ENCODE results near the gene HOXA6.

Gene HOXA6

DNA sequence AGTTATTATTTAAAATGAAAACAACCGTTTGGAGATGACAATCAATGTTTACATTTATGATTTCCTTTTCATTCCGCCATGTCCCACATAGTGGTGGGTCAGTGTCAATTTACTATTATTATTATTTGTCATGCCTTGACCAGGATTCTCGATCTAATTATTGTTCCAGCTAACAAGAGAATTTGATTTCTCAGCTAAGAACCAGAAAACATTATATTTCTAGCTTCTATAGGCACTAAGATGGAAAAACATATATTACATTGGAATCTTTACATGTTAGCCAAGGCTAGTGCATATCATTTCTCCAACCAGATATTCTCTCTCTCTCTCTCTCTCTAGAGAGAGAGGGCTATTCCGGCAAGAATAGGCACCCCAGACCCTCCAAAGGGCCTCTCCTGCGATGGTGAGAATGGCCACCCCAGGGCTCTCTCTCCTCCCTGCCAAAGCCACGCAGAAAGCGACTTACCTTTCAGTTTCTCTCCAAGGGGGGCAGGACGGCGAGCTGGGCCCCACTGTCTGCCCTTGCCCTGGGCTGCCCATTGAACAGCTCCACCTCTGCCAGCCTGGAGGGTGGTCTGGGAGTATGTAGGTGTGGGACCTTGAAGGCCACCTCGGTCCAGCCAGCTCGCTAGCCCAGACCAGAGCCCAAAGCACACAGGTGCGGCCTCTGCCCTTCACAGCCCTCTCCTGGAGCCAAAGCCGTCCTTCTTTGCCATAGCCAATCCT lies 2.4 kb upstream of the HOXA6 start:
- DNase-seq (ENCODE audit: low read depth in 2 of 2) = no peak

DNA sequence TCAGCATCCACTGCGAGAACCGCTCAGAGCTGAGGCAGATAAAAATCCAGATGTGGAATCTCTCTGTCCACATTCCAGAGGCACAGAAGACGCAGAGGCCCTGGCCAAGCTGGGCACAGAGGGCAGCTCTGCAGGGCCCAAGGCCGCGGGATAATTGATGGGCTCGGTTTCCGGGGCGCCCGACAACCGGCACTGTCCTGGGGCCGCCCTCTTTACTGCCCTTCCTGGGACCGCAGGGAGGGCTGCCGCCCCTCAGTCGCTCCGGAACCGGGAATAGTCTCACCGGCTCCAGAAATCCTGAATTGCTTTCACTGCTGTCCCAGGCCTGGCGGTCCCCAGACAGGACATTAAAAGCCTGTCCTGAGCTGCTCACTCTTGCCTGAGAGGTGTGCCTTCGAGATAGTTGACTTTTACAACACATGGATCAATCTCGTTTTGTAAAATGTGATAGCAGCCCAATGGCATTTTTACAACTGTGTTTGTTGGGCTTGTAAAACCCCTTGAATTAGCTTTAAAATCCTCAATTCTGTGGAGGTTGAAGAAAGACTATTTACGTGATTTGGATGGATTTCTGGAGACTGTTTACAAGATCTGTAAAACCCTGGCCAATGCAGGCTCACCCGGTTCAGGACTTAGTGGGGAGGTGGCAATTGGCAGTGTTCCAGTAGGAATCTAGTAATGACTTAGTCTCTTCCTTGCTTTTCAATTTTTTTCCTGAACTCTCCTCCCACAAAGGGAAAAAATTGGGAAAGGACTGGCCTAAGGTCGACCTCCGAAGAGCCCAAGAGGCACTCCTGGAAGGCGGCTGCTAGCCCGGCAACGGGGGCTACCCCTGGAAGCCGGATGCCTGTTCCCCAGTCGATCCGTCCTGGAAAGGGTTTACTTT lies 1.4 kb upstream of the HOXA6 start:
- DNase-seq (ENCODE audit: low read depth in 2 of 2) = no peak

DNA sequence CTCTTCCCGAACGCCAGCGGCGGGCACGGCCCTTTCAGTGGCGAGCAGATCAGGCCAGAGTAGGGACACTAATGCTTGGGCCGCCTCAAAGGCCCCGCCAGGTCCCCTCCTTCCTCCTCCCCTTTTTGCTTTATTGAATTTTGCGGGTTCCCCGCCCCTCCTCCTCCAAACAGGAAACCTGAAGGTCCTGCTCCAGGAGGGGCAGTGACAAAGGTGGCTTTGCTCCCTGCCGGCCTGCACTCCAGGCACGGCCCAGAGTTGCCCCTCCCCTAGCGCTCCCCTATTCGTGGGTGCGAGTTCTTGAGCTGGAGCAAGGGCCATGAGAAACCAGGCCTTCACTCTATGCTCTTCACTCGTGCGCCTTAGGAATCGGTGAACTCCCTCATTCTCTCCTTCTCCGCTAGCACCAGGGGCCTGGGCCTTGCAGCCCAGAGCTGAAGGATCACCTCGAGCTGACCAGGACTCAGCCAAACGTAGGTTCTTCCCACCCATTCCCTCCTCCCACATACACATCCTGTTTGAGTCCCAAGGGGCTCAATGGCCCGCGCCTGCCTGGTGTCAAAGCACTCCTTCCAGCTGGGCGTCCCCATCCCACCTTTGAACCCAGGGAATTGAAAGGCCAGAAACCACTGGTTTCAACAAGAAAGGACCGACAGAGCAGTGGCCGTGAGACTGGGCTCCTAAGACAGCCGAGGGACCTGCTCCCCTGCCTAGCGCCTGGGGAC lies 619 bp upstream of the HOXA6 start:
- no peak for DNase-seq (ENCODE audit: low read depth in 2 of 2)

GRCh38 chr7:27146491-27147198 lies 929 bp downstream of the HOXA6 start:
- no peak for DNase-seq (ENCODE audit: low read depth in 2 of 2)

GRCh38 chr7:27145914-27146412 lies 1.6 kb downstream of the HOXA6 start:
- no peak for DNase-seq (ENCODE audit: low read depth in 2 of 2)

DNA sequence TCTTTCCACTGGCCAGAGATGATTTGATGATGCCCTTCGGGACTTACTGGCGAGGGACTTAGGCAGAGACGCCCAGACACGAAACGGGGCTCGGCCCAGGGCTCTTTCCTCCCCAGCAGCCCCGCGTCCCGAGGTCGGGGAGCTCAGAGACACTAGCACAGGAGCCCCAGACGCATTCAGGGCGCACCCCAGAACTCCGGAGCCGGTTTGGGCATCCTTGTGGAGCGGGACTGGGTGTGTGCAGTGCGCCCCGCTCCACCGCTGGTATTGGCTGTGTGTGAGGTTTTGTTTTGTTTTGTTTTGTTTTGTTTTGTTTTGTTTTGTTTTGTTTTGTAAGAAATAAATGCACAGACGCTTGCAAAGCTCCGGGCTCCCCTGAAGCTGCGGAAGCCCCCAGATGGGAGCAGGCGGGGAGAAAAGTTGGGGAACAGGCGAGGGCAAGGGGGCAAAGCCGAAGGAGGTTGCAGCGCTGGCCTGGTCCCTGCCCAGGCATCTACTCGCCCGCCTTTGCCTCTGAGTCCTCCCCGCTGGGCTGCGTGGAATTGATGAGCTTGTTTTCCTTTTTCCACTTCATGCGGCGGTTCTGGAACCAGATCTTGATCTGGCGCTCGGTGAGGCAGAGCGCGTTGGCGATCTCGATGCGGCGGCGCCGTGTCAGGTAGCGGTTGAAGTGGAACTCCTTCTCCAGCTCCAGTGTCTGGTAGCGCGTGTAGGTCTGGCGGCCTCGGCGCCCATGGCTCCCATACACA lies 2.2 kb downstream of the HOXA6 start:
- DNase-seq (ENCODE audit: low read depth in 2 of 2) = no peak

GRCh38 chr7:27144781-27145164 lies 2.8 kb downstream of the HOXA6 start:
- DNase-seq (ENCODE audit: low read depth in 2 of 2) = no peak

GRCh38 chr7:27143950-27144780 lies 3.4 kb downstream of the HOXA6 start:
- DNase-seq (ENCODE audit: low read depth in 2 of 2) = no peak

- DNase-seq (ENCODE audit: low read depth in 2 of 2) = no peak
These were observed 4.3 kb downstream of the HOXA6 start, which contains the start of gene HOXA5 for GRCh38 chr7:27143023-27143949. HOXA5 (minus strand) TSS chr7:27143681; CDS start chr7:27143607, 74 bp downstream.

GRCh38 chr7:27142580-27143022 lies 5.0 kb downstream of the HOXA6 start:
- no peak for DNase-seq (ENCODE audit: low read depth in 2 of 2)

GRCh38 chr7:27141923-27142579 lies 5.5 kb downstream of the HOXA6 start:
- no peak for DNase-seq (ENCODE audit: low read depth in 2 of 2)

DNA sequence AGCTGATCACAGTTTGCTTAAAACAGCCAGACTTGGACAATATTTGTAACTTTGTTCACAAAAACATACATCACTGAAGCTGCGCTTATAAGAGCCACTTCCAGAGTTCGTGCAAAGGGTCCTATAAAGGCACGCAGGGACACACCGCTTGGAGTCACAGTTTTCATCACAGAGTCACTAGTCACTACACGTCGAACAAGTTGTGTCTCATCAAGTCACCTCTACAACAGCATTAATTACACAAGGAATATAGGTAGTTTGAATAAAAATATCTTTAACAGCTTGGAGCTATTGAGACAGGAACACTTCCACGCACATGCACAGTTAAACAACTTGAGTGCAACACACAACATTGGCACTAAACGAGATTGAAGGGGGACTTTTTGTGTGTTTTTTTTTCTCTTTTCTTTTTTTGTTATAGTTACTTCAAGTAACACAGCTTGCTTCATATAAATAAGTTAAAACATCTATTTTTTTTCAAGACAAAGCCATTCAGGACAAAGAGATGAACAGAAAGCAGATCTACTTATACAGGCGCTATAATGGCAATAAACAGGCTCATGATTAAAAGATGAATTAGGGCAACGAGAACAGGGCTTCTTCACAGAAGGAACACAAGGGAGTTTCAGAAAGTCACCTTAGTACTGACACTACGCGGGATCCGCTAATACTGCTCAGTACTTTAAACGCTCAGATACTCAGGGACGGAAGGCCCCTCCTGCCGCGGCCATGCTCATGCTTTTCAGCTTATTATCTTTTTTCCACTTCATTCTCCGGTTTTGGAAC lies 6.2 kb downstream of the HOXA6 start:
- no peak for DNase-seq (ENCODE audit: low read depth in 2 of 2)

GRCh38 chr7:27140126-27140857 lies 7.3 kb downstream of the HOXA6 start:
- no peak for DNase-seq (ENCODE audit: low read depth in 2 of 2)

DNA sequence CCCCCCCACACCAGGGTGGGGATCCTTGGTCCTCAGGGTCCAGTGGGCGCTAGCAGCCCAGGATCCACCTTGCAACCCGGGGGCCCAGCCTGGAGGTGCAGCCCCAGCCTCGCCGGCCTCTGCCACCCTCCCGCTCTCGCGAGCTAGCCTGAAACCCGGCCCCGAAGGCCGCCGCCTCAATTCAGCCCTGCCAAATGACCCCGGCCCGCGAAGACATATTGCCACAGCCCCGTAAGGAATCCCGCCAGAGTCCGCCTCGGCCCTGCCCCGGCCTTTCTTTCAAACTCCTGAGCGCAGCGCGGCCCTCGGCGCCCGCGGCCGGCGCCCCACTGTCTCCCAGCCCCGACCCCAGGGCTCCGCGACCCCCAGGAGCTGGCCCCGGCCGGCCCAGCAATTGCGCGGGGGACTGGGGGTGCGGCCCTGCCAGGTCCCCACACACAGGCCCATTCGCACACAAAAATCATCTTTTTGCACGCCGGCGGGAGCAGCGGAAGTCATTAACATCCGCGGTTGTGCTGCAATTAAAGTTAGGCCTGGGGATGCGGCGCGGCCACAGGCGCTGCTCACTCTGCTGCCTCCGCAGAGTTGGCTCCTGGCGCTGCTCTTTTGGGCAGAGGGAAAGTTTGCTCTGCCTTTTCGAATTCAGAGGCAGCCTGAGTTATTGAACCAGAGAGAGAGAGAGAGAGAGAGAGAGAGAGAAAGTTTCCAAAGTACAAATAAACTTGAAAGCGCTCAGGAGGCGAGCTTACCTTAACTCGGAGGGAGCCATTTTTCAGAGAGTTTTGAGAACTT lies 8.0 kb downstream of the HOXA6 start:
- no peak for DNase-seq (ENCODE audit: low read depth in 2 of 2)

DNA sequence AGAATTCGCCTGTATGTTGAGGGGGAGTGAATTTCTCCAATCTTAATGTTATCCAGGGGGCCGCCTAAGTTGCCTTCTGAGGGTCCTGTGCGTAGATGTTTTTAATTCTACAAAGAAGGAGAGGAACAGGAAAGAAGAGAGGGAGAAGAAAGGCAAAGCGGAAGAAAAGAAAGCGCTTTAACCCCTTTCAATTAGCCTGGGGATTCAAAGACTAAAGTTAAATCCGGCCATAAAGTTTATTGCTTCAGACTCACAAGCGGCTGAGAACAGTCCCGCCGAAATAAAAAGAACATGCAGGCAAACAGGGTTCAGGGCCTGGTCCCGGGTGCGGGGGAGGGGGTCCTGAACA lies 8.6 kb downstream of the HOXA6 start:
- no peak for DNase-seq (ENCODE audit: low read depth in 2 of 2)

DNA sequence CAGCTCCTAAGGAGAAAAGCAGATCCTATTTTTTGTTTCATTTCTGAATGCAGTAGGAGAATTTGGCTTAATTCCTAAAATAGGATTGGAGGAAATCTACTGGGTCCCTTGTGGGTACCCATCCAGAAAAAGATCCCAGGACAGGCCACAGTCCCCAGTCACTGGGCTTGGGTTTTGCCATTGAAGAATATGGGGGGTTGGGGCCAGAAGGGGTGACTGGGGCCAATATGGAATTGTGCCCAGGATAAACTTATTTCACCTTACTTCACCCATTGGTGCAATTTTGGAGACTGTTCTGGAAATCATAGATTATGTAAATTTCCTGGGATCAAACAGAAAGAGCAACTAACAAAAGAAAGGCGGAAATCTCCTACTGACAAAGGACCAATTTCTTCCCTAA lies 9.1 kb downstream of the HOXA6 start:
- no peak for DNase-seq (ENCODE audit: low read depth in 2 of 2)
